ENCODE results near the gene S100A6.
"Not testable (repeated sequence)": the region's sequence is repeated elsewhere in the genome, so short reads cannot be mapped to it uniquely, and the experiment has no call there.

Gene S100A6

DNA sequence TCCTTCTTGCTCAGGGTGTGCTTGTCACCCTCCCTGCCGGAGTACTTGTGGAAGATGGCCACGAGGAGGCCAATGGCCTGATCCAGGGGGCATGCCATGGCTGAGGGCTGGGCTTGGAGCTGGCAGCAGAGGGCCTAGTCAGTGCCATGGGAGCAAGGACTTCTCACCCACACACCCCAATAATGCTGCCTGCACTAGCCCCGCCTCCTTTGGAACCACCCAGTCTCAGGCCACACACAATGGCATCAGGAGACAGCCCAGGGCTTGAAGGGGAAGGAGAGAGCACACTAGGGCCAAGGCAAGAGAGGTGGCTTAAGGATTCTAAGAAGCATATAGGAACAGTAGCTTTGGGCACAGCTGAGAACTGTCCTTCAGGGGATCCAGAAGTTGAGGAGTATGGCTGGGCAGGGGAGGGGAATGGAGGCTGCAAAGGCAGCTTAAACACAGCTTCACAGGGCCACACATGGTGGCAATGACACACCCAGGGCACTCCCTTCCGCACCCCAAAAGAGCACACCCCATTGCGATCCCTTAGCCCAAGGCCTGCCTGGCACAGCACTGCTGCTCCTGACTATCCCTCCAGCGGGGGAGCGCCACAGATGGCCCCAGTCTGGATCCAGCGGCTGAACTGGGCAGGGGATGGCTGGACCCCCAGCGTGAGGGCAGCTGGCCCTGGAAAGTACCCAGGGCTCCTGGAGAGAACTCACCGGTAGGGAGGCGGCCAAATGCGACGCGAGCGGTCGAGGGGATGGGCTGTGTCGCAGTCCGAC, at the start of gene S100A6:
Gene S100A6, minus strand, starts transcription at position 750 of the 770 bp plus-strand sequence. Its CDS starts 652 bp downstream, at position 98.
- no peak for DNase-seq (ENCODE audit: low read depth)

DNA sequence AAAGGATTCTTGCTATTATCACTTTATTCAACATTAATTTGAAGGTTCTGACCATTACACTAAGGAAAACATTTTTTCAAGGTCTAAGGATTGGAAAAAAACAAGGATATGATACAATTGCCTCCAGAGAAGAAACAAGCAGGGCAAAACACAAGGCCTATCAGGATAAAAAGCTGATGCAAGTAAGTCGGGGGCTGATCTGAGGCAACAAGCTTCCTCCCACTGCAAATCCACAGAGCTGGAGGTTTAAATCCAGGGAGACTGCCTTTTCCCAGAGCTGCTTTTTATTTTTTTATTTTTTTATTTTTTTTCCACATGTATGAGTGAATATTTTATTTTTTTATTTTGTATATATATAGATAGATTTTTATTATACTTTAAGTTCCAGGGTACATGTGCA, 49.2 kb upstream of the S100A6 start:
- no peak for DNase-seq (ENCODE audit: low read depth)

GRCh38 chr1:153583976-153584375, 48.2 kb upstream of the S100A6 start:
- DNase-seq (ENCODE audit: low read depth), result no peak

GRCh38 chr1:153583514-153583913, 47.7 kb upstream of the S100A6 start:
- not testable (repeated sequence) for DNase-seq (ENCODE audit: low read depth)

GRCh38 chr1:153582836-153583235, 47.0 kb upstream of the S100A6 start:
- DNase-seq (ENCODE audit: low read depth), result not testable (repeated sequence)

- no peak for DNase-seq (ENCODE audit: low read depth)
Measured at GRCh38 chr1:153578936-153579335, 43.1 kb upstream of the S100A6 start.

- DNase-seq (ENCODE audit: low read depth), result no peak
Measured at GRCh38 chr1:153578490-153578889, 42.7 kb upstream of the S100A6 start.

GRCh38 chr1:153577624-153578051, 41.8 kb upstream of the S100A6 start:
- DNase-seq (ENCODE audit: low read depth), result no peak

DNA sequence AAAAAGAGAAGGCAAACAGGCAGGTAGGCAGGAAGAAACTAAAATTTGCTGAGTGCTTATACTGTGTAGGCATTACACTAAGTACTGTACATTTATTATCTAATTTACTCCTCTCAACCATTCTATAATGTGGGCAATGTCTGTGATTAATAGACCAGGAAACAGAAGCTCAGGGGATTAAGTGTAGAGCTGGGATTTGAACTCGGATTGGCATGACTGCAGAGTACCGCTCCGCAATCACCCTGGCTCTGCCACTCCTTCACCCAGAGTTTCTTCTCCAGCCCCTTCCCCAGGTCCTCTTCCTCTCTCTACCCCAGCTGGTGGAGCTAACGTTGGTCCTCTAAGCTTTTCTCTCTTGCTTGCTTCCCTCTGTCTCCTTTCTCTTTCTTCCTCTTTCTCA, 41.3 kb upstream of the S100A6 start:
- DNase-seq (ENCODE audit: low read depth), result no peak

GRCh38 chr1:153575497-153575896, 39.7 kb upstream of the S100A6 start:
- DNase-seq (ENCODE audit: low read depth), result not testable (repeated sequence)

- not testable (repeated sequence) for DNase-seq (ENCODE audit: low read depth)
Measured at GRCh38 chr1:153575081-153575491, 39.3 kb upstream of the S100A6 start.

DNA sequence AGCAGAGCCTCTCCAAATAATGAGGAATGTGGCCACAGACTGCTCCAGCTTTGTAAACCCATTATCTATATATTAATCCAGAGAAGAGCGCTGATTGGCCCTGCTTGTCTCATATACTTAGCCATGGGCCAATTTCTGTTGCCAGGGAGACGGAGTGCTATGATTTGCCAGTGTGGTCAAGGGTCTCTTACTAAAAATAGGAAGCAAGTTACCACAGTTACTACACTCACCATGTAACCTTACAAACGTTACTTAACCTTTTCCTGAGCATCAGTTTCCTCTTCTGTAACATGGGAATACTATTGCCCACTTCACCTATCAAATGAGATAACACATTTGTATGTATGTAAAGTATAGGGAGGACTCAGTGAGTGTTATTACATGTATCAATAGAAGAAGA, 37.6 kb upstream of the S100A6 start:
- DNase-seq (ENCODE audit: low read depth), result no peak

DNA sequence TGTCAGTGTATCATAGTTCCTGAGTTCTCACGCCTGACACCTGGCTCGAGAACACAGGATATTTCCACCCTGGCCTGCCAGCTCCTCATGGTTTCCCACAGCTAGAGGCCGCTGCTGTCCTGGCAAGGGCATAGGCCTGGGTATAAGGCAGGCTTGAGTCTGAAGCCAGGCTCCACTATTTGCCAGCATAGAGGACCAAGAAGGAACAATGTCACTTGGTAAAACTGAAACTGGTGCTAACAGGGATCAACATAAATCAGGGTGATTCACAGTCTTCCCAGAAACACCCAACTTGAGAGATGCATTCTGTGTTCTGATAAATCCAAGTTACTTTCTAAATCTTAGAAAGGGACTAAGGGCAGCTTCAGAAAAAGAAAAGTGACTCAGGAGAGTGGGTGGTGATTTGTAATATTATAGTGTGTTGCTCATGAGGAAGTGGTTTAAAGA, 36.8 kb upstream of the S100A6 start:
- DNase-seq (ENCODE audit: low read depth), result peak; percentile 86

GRCh38 chr1:153571706-153572105, 35.9 kb upstream of the S100A6 start:
- DNase-seq (ENCODE audit: low read depth), result no peak

GRCh38 chr1:153570874-153571273, 35.1 kb upstream of the S100A6 start:
- DNase-seq (ENCODE audit: low read depth), result no peak

GRCh38 chr1:153569465-153569864, 33.7 kb upstream of the S100A6 start:
- DNase-seq (ENCODE audit: low read depth), result no peak

GRCh38 chr1:153568367-153569099, 32.7 kb upstream of the S100A6 start:
- peak; percentile 60 for DNase-seq (ENCODE audit: low read depth)

- DNase-seq (ENCODE audit: low read depth), result no peak
Measured at GRCh38 chr1:153567621-153568366, 32.0 kb upstream of the S100A6 start.

GRCh38 chr1:153566414-153567371, 30.9 kb upstream of the S100A6 start:
- peak; percentile 94 for DNase-seq (ENCODE audit: low read depth)

GRCh38 chr1:153565529-153566374, 30.0 kb upstream of the S100A6 start, which contains the start of gene S100A2:
Gene S100A2 (minus strand): TSS chr1:153565844. CDS start chr1:153563877, 1,967 bp downstream.
- peak; percentile 90 for DNase-seq (ENCODE audit: low read depth)

All from stromal cell of bone marrow (primary cell).